Activated CD4-positive, CD25-positive, alpha-beta regulatory T cell (primary cell): ENCODE measurements around the gene DUS3L.
"Not testable (repeated sequence)": the region's sequence is repeated elsewhere in the genome, so short reads cannot be mapped to it uniquely, and the experiment has no call there.

Source experiments
- DNase-seq, 4 experiments: peaks; one replicate each; lab custom pipeline; 2025; lab: John Stamatoyannopoulos, UW

The DUS3L gene

DNA sequence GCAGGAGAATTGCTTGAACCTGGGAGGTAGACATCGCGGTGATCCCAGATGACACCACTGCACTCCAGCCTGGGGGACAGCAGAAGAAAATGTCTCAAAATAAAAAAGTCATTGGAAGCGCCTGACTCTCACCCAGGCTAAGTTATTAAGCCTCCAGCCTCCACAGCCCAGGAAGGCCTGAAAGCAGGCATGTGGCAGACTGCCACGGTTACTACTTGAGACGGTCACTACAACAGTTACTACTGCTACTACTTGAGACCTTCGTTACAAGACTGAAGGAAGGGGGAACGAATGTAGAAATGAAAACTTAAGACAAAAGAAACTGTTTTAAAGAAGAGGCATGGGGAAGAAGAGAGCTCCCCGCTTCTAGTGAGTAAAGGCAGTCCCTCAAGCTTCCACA, 16.0 kb downstream of the DUS3L start:
- DNase-seq = no peak

- DNase-seq = no peak
Measured at GRCh38 chr19:5773276-5773675, 17.7 kb downstream of the DUS3L start.

DNA sequence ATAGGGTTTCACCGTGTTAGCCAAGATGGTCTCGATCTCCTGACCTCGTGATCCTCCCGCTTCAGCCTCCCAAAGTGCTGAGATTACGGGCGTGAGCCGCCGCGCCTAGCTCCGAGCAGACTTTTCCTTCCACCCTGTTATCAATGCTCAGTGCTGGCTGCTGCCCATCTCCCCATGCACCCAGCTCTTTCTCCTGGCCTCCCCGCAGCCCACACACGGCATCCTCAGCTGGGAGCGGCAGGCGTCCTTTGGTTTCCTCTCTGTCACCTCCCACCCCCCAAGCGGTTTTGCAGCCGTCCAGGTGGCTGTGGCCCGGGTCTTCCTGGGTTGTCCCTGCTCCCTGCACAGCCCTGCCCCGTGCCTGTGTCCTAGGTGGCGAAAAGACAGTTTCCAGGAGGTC, 18.5 kb downstream of the DUS3L start:
- no peak for DNase-seq

DNA sequence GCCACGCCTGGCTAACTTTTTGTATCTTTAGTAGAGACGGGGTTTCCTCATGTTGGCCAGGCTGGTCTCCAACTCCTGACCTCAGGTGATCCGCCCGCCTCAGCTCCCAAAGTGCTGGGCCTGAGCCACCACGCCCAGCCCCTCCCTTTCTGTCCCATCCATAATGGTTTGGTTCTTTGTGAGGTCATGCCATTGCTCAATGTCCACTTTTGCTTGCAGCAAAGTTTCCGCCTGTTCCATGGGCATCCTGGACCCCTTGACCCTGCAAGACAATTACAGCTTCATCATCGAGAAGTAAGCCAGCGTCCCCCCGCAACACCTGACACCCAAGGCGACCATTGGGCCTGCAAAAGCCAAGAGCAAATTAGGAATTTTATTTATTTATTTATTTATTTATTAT, 23.0 kb downstream of the DUS3L start:
- no peak for DNase-seq

DNA sequence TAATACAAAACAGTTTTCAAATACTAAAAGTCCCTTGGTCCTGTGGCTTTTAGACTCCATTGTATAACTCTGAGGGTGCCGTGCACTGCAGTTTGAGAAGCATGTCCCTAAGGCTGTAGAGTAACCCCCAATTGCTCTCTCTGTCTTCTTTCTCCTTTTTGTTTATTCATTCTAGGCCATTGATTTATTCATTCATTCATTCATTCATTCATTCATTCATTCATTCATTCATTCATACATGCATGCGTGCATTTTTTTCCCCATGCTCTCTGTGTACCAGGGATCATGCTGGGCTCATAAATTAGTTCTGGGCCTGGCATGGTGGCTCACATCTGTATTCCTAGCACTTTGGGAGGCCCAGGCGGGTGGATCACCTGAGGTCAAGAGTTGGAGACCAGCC, 25.7 kb downstream of the DUS3L start:
- no peak for DNase-seq

- no peak for DNase-seq
Measured at GRCh38 chr19:5762608-5763217, 28.2 kb downstream of the DUS3L start.

- no peak for DNase-seq
Measured at GRCh38 chr19:5753743-5754142, 37.2 kb downstream of the DUS3L start.

DNA sequence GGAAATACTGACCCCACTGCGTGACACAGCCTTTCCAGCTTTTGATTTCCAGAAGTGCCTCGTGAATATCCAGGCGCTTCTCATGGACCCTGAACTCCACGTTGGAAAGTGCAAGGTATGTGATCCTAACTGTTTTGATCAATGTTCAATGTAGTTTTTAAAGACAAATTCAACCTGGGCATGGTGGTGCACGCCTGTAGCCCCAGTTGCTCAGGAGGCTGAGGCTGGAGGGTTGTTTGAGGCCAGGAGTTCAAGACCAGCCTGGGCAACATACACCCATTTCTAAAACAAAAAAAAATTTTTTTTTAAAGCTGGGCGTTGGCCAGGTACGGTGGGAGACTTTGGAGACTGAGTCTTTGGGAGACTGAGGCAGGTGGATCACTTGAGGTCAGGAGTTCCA, 39.3 kb downstream of the DUS3L start:
- DNase-seq = no peak

GRCh38 chr19:5749505-5749904, 41.5 kb downstream of the DUS3L start:
- no peak for DNase-seq

DNA sequence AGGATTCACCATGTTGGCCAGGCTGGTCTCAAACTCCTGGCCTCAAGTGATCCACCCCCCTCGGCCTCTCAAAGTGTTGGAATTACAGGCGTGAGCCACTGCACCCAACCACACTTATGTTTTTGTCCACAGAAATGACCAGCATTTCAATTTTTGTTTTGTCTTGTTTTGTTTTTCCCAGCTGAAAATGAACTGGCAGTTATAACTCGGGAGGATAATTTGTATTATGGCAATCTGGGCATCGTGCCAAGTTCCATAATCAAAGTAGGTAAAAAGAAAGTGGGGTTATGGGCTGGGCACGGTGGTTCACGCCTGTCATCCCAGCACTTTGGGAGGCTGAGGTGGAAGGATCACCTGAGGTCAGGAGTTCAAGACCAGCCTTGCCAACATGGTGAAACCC, 42.0 kb downstream of the DUS3L start:
- not testable (repeated sequence) for DNase-seq

DNA sequence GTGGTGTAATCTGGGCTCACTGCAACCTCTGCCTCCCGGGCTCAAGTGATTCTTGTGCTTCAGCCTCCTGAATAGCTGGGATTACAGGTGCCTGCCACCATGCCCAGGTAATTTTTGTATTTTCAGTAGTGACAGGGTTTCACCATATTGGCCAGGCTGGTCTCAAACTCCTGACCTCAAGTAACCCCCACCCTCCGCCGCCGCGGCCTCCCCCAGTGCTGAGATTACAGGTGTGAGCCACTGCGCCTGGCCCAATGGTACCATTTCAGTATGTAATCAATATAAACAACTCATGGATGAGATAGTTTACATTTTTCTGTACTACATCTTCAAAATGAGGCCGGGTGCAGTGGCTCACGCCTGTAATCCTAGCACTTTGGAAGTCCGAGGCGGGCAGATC, 46.0 kb downstream of the DUS3L start:
- not testable (repeated sequence) for DNase-seq

GRCh38 chr19:5743630-5744029, 47.3 kb downstream of the DUS3L start:
- DNase-seq = no peak

- DNase-seq = no peak
Measured at GRCh38 chr19:5742051-5742450, 48.9 kb downstream of the DUS3L start.

DNA sequence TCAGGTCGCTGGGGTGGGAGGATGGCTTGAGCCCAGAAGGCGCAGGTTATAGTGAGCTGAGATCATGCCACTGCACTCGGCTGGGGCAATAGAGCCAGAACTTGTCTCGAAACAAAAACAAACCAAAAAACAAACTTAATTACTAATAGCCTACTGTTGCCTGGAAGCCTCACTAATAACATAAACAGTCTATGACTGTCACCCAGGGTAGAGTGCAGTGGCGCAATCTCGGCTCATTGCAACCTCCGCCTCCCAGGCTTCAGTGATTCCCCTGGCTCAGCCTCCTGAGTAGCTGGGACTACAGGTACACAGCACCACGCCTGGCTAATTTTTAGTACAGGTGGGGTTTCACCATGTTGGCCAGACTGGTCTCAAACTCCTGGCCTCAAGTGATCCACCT, 52.5 kb downstream of the DUS3L start:
- no peak for DNase-seq
